ENCODE measurements around the gene TGFA.

Gene TGFA

DNA sequence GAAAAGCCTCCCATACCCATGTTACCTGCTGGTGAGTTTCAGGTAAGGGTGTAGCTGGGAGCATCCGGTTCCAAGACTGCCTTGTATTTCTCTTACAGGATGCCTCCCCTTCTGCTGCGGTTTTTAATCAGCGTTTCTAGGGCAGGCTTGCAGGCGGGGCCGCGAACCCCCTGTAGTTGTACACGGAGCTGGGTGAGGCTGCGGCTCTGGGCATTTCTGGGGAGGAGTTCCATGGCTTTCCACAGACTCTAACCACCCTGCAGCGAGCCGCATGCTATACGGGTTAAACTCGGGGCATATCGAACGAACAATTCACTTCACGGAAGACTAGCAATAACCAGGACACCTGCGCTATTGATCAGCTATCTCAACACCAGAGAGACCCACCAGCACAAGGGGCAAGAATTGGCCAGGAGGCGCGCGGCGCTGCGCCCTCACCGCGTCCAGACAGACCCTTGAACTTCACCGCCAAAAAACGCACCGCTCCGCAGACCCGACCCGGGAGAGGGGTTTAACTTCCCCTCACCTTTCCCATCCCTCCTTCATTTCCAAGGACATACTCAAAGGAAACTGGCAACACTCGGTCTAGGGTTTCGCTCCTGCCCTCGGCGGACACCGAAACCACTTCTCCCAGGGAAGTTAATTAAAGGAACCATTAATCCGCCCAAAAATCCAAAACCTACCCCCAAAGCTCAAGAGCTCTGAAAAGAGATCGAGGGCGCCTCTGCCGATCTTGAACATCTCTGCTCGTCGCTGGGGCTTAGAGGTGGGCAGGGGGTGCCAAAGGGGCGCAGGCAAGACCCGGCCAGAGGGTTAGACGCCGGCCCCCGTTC lies 909 bp downstream of the TGFA start:
- DNase-seq (ENCODE audit: low read depth in 2 of 2) = no peak

DNA sequence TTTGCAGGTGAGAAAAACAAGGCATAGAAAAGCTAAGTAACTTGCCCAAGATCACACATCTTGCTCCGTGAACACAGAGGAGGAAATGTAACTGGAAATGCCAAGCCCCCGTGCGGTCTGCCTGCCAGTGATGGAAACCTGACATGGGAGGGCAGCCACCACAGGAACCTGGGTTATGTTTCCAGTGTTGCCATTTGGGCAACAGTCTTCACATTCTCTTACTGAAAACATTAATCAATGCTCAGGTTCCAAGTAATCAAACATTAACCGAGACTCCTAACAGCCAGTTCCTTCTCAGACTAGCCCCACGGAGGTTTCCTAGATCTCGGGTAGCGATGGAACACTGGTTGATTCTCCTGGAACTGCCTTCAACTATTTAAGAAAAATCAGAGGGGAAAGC lies 2.5 kb downstream of the TGFA start:
- no peak for DNase-seq (ENCODE audit: low read depth in 2 of 2)

DNA sequence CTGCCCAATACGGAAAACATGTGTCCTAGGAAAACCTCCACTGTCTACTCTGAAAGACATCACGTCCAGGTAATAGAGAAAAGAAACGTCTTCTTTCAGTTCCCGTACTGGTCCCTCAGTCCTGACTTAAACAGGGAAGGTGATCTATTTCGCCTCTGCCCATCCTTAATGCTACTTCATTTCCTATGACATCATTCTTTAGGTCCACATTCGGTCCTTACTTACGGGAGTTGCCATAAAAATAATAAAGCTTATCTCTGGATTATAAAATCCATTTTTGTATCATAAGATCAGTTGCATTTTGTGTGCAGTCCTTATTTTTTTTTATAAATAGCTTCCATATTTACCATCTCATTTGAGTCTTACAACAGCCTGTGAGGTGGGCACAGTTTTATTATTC lies 3.7 kb downstream of the TGFA start:
- no peak for DNase-seq (ENCODE audit: low read depth in 2 of 2)

DNA sequence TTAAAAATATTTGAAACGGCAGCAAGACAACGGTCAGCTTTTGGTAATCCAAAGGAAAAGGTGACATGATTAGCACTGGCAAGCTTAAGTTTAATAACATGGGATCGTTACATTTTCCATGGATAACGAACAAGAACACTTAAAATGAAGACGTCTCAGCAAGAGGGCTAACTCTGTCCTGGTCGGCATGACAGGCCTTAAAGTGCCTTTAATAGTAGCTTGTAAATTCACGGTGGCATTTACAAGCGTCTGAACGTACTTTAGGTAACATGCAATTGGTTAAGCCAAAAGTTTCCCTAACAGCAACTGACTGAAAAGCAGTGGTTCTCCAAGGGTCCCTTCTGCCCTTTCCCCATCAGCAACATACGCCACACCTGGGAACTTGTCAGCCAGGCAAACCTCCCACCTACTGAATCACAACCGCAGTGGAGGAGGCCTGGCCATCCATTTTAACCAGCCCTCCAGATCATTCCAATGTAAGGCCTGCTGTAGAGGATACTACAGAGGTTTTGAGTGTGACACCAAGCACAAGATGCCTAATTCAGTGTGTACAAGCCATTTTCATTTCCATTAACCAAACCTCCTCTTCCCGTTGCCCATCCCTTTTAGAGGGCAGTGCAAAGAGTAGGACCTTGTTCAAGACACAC lies 4.4 kb downstream of the TGFA start:
- DNase-seq (ENCODE audit: low read depth in 2 of 2) = no peak

DNA sequence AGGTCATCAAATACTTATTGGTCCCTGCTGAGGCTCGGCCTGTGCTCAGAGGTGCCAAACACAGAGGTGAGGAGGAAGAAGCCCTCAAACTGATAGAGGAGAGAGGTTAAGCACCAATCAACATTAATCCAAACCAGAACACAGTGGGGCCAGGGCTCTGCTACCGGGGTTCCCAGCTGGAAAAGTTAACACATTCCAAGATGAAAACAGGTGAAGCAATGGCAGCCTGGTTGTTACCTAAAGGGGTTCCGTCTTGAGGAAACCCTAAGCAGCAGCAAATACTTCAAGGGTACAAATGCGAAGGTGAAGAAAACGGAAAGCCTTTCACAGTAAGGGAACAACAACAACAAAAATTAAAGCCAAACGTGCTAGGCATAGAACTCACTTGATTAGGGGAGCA lies 5.4 kb downstream of the TGFA start:
- DNase-seq (ENCODE audit: low read depth in 2 of 2) = no peak

DNA sequence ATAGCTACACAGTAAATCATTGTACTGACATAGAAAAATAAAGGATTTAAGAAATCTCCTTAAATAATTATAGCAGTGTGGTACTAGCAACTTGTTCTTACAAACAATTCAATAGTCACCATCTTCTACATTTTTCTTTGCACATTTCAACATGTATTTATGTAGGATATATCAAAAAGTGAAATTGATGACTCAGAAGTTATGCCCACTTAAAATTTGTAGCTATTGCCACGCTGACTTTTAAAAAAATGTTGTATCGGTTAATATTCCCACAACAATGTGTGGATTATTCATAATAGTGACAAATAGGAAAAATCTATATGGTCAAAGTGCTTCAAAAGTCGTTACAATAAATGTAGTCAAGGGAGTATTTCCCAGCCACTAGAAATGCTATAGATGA lies 6.7 kb downstream of the TGFA start:
- no peak for DNase-seq (ENCODE audit: low read depth in 2 of 2)

DNA sequence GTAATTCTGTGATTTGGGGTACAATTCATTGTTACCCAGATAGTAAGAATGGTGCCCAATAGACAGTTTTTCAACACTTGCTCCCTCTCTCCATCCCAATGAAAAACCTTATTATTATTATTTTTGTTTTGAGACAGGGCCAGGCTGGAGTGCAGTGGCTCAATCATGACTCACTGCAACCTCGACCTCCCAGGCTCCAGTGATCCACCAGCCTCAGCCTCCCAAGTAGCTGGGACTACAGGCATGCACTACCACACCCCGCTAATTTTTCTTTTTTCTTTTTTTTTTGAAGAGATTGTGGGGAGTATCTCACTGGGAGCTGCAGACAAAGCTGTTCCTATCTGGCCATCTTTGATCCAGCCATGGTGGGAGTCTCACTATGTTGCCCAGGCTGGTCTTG lies 7.2 kb downstream of the TGFA start:
- no peak for DNase-seq (ENCODE audit: low read depth in 2 of 2)

DNA sequence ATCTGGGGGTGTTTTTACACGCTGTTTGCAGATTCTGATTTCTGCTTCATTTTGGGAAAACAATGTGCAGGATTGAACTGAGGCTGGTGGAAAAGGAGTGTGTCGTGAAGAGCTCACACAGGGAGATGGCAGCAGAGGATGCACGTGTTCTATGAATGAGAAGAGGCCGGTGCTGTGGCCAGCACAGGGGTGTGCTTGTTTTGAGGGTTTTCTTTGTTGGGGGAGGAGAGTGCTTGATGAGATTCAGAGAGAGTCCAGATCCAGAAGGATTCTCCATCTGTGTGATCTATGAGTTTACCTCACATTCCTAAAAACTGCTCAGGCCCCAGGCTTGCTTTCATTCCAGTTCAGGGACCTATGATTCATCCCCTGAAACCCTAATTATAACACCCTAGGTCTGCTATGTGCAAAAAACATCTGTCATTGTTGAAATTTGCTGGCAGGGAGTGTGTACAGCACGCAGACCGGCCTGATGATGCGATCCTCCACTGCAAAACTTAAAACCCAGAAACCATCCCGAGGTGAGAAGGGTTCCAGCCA lies 12.1 kb downstream of the TGFA start:
- DNase-seq (ENCODE audit: low read depth in 2 of 2) = no peak

DNA sequence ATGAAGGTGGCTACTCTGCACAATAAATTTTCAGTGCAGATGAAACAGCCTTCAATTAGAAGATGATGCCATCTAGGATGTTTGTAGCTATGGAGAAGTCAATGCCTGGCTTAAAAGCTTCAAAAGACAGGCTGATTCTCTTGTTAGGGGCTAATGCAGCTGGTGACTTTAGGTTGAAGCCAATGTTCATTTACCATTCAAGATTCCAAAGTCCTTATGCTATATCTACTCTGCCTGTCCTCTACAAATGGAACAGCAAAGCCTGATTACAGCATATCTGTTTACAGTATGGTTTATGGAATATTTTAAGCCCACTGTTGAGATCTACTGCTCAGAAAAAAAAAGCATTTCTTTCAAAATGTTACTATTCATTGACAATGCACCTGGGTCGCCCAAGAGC lies 15.8 kb downstream of the TGFA start:
- DNase-seq (ENCODE audit: low read depth in 2 of 2) = no peak

DNA sequence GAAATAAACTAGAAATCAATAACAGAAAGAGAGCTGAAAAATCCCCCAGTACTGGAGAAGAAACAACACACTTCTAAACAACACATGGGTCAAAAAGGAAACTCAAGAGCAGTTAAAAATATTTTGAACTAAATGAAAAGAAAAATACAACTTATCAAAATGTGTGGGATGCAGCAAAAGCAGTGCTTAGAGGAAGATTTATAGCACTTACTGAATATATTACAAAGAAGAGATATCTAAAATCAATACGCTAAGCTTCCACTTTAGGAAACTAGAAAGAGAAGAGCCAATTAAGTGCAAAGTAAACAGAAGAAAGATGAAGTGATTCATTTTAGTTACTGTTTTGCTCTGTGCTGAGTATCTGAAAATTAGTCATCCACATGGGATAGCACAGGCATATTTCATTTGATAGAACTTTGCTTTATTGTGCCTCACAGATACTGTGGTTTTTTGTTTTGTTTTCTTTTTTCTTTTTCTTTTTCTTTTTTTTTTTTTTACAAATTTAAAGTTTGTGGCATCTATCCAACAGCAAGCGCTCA lies 17.0 kb downstream of the TGFA start:
- no peak for DNase-seq (ENCODE audit: low read depth in 2 of 2)

DNA sequence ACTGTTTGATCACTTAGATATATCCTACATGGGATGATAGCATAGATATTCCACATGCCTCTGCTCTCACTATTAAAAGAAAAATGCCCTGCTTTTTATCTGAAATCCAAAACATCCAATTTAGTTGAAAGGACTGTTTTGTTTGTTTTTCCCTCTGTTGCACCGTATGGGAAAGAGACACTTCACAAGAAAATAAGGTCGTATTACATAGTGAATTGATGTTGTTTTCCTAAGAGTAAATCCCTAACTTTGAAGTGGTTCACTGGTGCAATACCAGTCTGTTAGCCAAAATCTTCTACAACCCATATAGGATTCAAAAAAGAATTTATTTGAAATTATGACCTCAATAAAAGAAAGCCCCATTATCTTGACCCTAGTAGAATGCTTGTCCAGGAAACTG lies 18.1 kb downstream of the TGFA start:
- DNase-seq (ENCODE audit: low read depth in 2 of 2) = no peak

DNA sequence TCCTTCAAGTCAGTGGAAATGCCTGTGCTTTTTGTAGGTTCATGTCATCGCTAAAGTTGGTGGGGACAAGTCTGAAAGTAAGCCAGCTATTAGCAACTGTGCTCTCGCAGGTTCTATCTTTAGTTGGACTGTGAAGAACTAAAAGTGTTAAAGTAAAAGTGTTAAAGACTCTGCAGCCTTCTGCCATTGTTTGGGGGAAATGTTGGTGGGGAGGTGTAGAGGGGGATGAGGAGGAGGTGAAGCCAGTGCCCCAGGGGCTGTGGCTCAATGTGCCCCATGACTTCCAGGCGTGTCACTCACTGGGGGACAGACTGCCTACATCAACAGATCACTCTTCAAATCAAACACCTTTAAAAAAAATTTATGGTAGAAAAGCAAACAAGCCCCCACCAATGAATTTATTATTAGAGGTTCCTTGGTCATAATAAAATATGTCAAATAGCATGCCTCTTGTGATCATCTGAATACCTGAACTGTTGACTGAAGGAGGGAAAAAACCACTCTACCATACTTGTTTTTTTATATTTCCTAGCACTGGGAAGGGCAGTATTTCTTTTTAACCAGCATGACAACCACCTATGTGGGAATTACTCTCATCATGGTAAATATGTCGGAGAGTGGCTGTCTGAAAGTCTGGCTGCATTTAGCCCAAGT lies 19.3 kb downstream of the TGFA start:
- DNase-seq (ENCODE audit: low read depth in 2 of 2) = no peak

DNA sequence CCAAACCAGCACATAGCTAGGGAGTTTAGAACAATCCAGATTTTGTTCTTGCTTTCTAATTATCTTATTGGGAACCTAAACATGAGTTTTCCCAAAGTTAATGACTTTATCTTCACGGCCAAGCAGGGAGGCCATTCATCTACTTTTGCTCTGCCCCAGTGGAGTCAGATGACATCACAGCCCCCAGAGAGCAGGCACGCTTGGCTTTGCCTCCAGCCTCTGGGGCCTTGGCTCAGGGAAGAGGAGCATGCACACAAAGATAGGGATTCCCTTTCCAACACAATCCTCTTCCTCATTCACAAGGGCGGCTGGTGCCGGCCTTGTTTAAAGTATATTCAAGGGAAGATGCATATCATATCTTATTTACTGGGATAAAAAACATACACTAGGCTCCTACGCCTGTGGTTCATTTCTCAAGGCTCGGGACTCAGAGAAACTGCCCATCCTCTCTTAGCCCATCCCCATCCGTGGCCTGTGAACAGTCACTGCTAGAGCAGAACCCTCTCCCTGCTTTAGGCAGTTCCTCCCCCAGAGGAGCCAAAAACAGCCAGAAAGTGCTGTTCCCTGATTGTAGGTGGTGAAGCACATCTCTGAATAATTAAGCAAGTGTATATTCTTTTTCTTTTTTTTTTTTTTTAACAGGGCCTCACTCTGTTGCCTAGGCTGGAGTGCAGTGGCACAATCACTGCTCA lies 21.2 kb downstream of the TGFA start:
- no peak for DNase-seq (ENCODE audit: low read depth in 2 of 2)

DNA sequence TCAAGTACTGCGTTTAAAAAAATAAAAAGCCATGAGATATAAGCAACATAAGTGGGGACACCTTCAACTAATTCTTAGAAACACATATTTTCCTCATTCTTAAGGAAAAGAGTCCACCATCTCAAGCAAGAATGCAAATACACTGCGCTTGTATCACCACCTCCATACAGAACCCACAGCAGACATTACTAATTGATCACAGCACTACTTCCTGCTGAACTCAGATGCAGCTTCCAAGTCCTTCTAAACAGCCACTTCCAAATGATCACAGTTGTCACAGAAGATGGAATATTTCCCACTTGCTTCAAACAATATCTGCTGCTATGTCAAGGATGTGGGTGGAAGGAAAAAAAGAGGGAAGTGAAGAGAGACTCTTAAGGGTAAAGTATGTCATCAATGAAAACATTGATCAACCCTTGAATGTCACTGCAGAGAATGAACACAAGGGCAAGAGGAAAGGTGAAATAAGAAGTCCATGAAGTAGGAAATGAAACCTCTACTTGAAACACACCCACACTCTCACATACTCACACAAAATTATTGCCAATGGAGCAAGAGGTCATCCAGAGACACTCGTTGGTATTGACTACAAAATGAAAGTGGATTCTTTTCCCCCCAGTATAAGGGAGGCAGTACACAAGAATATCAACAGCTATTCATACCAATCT lies 22.1 kb downstream of the TGFA start:
- DNase-seq (ENCODE audit: low read depth in 2 of 2) = no peak

DNA sequence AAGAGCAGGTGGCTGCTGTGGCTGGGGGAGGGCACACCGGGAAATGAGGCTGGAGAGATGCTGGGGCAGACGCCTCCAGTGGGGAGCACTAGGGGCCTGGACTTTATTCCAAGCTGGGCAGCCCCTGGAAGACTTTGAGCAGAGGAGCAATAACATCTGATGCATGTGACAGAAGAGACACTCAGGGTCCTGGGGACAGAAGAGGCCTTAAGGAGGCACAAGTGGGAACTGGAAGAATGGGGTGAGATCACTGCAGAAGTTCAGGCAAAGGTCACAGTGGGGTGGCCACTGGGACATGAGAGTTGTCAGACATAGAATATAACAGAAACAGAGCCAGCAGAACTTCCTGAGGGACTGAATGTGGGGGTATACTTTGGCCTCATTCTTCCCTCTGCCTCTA lies 24.0 kb downstream of the TGFA start:
- no peak for DNase-seq (ENCODE audit: low read depth in 2 of 2)

DNA sequence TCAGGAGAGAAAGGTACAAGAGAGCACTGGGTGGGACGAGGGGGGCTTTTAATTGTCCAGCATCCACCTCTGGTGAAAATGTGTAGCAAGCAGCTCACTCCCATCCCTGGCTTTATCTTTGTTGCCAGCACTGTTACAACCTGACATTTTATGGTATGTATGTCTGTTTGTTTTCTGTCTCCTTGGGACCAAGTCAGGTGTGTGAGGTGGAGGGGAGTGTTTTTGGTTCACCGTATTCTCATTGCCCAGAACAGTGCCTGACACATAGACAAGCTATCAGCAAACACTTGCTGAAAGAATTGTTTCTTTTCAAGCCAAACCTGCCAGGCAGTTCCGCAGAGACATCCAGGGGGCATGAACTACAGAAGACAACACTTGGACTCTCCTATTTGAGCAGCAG lies 24.7 kb downstream of the TGFA start:
- no peak for DNase-seq (ENCODE audit: low read depth in 2 of 2)

DNA sequence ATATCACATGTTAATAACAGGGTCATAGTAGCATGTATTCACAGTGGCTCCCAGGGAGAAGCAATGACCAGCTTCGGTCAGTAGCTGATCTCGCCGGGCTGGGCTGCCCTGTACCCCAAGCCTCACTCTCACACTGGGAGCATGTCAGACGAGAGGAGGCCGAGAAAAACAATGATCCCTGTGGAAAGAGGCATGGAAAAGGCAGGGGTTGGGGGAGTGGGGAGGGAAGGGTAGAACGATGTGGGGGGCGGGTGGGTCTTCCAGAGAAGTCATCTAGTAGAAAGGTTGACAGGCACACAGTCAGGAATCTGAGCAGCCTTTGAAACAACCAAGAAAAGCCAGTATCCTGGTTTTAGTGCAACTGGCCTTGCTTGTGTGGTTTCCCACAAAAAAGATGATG lies 25.4 kb downstream of the TGFA start:
- no peak for DNase-seq (ENCODE audit: low read depth in 2 of 2)

DNA sequence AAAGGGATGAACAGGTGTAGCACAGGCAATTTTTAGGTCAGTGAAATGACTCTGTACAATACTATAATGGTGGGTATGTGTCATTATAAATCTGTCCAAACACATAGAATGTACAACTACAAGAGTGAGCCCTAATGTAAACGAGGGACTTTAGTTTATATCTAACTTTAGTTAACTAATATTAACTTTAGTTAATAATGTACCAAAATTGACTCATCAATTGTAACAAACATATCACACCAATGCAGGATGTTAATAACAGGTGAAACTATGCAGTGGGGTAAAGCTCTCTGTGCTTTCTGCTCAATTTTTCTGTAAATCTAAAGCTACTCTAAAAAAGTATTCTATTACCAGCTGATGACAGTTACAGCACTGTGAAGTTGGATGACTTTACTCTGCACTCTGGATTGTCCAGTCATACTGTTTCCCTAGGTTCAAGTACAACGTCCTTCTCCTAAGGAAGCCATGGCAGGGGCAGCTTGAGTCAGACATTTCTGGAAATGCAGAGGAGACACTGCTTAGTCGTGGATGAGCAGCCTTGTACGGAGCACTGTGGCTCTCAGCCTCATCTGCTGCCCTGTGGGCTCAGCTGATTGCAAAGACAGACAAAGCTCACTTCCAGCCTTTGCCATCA lies 26.1 kb downstream of the TGFA start:
- DNase-seq (ENCODE audit: low read depth in 2 of 2) = no peak

DNA sequence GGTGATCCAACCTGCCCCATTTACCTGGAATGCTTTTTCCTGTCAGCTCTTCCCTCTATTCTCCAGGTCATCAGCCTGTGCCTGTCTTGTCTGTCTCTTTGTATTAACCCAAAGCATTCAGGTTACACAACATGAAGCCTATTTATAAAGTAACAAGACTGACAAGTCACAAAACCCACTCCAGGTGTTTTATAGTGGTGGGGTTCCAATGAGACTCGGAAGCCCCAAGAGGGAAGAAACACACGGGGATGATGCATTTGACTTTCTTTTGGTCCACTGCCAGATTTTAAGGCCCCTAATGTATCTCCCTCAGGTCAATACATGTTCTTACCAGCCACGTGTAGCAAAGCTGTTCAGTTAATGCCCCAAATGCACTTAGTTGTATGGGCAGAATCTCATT lies 27.5 kb downstream of the TGFA start:
- no peak for DNase-seq (ENCODE audit: low read depth in 2 of 2)

DNA sequence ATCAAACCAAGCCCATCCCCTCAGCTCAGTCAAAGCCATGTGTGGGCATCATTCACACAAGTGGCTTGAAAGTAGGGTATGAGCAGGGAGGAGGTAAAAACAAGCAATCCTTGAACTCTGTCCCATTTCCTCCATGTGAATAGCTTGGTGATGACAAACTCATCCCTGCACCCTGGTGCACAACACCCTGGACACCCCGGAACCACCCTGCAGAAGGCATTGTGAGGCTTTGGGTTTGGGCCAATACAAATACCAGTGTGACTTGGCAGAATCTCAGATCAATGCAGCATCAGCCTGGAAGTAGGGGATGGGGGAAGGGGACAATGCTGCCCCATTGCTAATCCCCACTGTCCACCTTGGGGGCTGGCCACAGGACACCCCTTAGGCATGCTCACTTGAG lies 28.6 kb downstream of the TGFA start:
- DNase-seq (ENCODE audit: low read depth in 2 of 2) = no peak
